Stimulated activated CD8-positive, alpha-beta memory T cell treated with anti-CD3 and anti-CD28 coated beads, Interleukin-7, amount 100 ng/mL, for 48 hours (primary cell): Measurements from ENCODE around the gene IBA57.
"Not testable (repeated sequence)": the region's sequence is repeated elsewhere in the genome, so short reads cannot be mapped to it uniquely, and the experiment has no call there.

Experiments used
- DNase-seq, 2 donors: peaks; one replicate each; pipeline ENCODE4 v3.0.0-alpha.2; 2020; ENCODE audit warnings: low read depth in 1 of 2; ENCODE audit errors: extremely low read depth in 1 of 2

Gene IBA57

GRCh38 chr1:228170666-228171065 lies 5.1 kb downstream of the IBA57 start:
- DNase-seq = no peak

- no peak for DNase-seq
These were observed 5.8 kb downstream of the IBA57 start for GRCh38 chr1:228171221-228171891.

GRCh38 chr1:228172591-228173527 lies 7.3 kb downstream of the IBA57 start:
- no peak for DNase-seq

GRCh38 chr1:228173528-228174481 lies 8.2 kb downstream of the IBA57 start:
- DNase-seq = not testable (repeated sequence)

- no peak for DNase-seq
These were observed 9.1 kb downstream of the IBA57 start for GRCh38 chr1:228174482-228175315.

- DNase-seq = no peak
These were observed 9.9 kb downstream of the IBA57 start for GRCh38 chr1:228175316-228176023.

- no peak for DNase-seq
These were observed 10.4 kb downstream of the IBA57 start for GRCh38 chr1:228176024-228176395.

GRCh38 chr1:228176461-228177182 lies 11.0 kb downstream of the IBA57 start:
- DNase-seq = no peak

GRCh38 chr1:228177183-228177475 lies 11.5 kb downstream of the IBA57 start:
- no peak for DNase-seq

GRCh38 chr1:228177721-228178710 lies 12.4 kb downstream of the IBA57 start:
- no peak for DNase-seq

- DNase-seq = no peak
These were observed 13.4 kb downstream of the IBA57 start for GRCh38 chr1:228178737-228179684.

- no peak for DNase-seq
These were observed 14.8 kb downstream of the IBA57 start for GRCh38 chr1:228180271-228180958.

GRCh38 chr1:228180959-228181644 lies 15.5 kb downstream of the IBA57 start:
- DNase-seq = no peak

- DNase-seq = no peak
These were observed 16.0 kb downstream of the IBA57 start for GRCh38 chr1:228181645-228182034.

- DNase-seq = no peak
These were observed 16.9 kb downstream of the IBA57 start for GRCh38 chr1:228182296-228183030.
